ENCODE results near the gene RAD9A. TPM values are rescaled to one million over a fixed set of nuclear protein-coding genes. Genes with fewer than 3 reads are reported as not detected.

Gene RAD9A
- total and polyA plus RNA-seq, 2 of the 4 experiments (the other 2 are of a cell fraction), result 2.0 to 10.3 TPM

DNA sequence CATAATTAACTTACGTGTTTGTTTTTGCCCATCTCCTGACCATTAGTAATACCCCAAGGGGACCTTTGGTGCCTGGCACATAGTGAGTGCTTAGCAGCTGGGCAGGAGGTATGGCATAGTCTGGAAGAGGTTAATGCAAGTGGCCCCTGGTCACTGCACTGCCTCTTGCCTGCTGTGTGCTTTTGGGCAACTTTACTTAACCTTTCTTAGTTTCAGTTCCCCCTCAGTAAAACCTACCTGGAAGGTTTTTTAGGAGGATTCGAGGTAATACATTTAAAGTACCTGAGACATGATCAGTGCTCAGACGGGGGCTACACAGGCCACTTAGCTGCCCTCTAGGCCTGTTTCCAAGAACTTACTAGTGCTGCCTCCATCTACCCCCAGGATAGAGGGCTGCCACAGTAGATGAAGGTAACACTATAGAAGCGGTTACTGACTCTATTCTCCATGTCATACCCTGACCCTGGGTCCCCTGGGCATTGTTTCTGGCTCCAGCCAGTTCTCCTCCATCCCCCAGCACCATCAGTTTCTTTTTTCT is 41.8 kb upstream of the RAD9A start:
- dilution Hi-C loops (cut with HindIII; ENCODE audit: low sequenced_read_pairs, unreplicated experiment) (no loop called here), in situ Hi-C loops (cut with MboI; ENCODE audit: low sequenced_read_pairs) (no loop called here), intact Hi-C loops (cut with micrococcal nuclease) (no loop called here)
- ChIA-PET POLR2A (ENCODE audit: unreplicated experiment) (interaction anchor here (0.5 to 0.6 kb wide), 2 partner anchors 12 to 25 kb away, joined by 4 to 7 read pairs; no protein-coding TSS in a partner anchor), CTCF (interaction anchor here (0.6 to 10.1 kb wide), 3 partner anchors 9 to 29 kb away, joined by 3 to 128 read pairs (median 4); partner anchors contain the start of gene CLCF1)
- TF ChIP-seq, protein P1, sequence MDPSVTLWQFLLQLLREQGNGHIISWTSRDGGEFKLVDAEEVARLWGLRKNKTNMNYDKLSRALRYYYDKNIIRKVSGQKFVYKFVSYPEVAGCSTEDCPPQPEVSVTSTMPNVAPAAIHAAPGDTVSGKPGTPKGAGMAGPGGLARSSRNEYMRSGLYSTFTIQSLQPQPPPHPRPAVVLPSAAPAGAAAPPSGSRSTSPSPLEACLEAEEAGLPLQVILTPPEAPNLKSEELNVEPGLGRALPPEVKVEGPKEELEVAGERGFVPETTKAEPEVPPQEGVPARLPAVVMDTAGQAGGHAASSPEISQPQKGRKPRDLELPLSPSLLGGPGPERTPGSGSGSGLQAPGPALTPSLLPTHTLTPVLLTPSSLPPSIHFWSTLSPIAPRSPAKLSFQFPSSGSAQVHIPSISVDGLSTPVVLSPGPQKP (IDR thresholded peaks at IDR 0.05; ENCODE audit: borderline replicate concordance, low read depth, low read length), result no peak
- TF ChIP-seq CEBPB (IDR thresholded peaks at IDR 0.05; ENCODE audit: low read depth, low read length) (no peak), CHD1 (IDR thresholded peaks at IDR 0.05; ENCODE audit: low read depth, low read length) (no peak), FOS (IDR thresholded peaks at IDR 0.05; ENCODE audit: low read depth, low read length) (no peak), SMC3 (IDR thresholded peaks at IDR 0.05; ENCODE audit: low read depth, low read length) (no peak), BHLHE40 (IDR thresholded peaks at IDR 0.05; ENCODE audit: low read depth, low read length) (no peak), RCOR1 (IDR thresholded peaks at IDR 0.05; ENCODE audit: insufficient replicate concordance, low read length) (no peak), NFE2L2 (IDR thresholded peaks at IDR 0.05; ENCODE audit: low read depth, low read length) (no peak)
- TF ChIP-seq, protein P2, sequence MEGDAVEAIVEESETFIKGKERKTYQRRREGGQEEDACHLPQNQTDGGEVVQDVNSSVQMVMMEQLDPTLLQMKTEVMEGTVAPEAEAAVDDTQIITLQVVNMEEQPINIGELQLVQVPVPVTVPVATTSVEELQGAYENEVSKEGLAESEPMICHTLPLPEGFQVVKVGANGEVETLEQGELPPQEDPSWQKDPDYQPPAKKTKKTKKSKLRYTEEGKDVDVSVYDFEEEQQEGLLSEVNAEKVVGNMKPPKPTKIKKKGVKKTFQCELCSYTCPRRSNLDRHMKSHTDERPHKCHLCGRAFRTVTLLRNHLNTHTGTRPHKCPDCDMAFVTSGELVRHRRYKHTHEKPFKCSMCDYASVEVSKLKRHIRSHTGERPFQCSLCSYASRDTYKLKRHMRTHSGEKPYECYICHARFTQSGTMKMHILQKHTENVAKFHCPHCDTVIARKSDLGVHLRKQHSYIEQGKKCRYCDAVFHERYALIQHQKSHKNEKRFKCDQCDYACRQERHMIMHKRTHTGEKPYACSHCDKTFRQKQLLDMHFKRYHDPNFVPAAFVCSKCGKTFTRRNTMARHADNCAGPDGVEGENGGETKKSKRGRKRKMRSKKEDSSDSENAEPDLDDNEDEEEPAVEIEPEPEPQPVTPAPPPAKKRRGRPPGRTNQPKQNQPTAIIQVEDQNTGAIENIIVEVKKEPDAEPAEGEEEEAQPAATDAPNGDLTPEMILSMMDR (conservative IDR thresholded peaks at IDR 0.05; ENCODE audit: low read depth, low read length), result no peak
- no peak overlapping the region for H3K4ac ChIP-seq (ENCODE audit: low read depth, low read length)
- H2AK9ac ChIP-seq (replicated peaks; ENCODE audit: low read depth, low read length, poor library complexity), result no peak overlapping the region
- H3K27me3 ChIP-seq (ENCODE audit: control insufficient read depth, insufficient read depth, low read length), result no peaks in the 10 kb centered on the region
- no peak overlapping the region for H2BK15ac ChIP-seq (ENCODE audit: low read depth, low read length)
- no peak overlapping the region for H2BK5ac ChIP-seq (ENCODE audit: low read depth, low read length, poor library complexity, severe bottlenecking)
- no peak overlapping the region for H2BK20ac ChIP-seq (ENCODE audit: low read depth, low read length)
- H4K20me1 ChIP-seq (ENCODE audit: insufficient read depth, low read length), result peaks cover 6% of the 10 kb centered on the region
- no peak overlapping the region for H3K9ac ChIP-seq (ENCODE audit: low read depth, low read length)
- BruUV-seq (replicated peaks), result no TSS peak
- H4K91ac ChIP-seq (ENCODE audit: insufficient read depth, low read depth, low read length), result no peak overlapping the region
- H3K23ac ChIP-seq (ENCODE audit: low read depth, low read length), result no peak overlapping the region
- H4K8ac ChIP-seq (ENCODE audit: low read depth in 2 of 2, low read length in 2 of 2), result no peak overlapping the region
- H2BK120ac ChIP-seq (ENCODE audit: low read depth, low read length), result no peak overlapping the region
- no peak overlapping the region for H3K56ac ChIP-seq (ENCODE audit: extremely low read depth, insufficient read depth, low read length)
- H4K5ac ChIP-seq (ENCODE audit: low read depth, low read length), result no peak overlapping the region
- no peak overlapping the region for H3K27ac ChIP-seq (ENCODE audit: insufficient read depth, low read length)
- no peak overlapping the region for H3K14ac ChIP-seq (replicated peaks; ENCODE audit: low read depth, low read length)
- no peak overlapping the region for H2AFZ ChIP-seq (replicated peaks; ENCODE audit: low read length, poor library complexity)
- DNase-seq (no peak), ATAC-seq (ENCODE audit: low read depth) (no peak)
- H2AK5ac ChIP-seq (ENCODE audit: low read depth, low read length), result peak overlapping the region; percentile 17; the same call in 1 of the 2 replicates
- H3K4me1 ChIP-seq (ENCODE audit: control insufficient read depth, insufficient read depth, low read length), result peaks cover 17% of the 10 kb centered on the region
- H3K4me2 ChIP-seq (ENCODE audit: low read depth, low read length), result no peak overlapping the region
- H3K4me3 ChIP-seq (ENCODE audit: insufficient read depth, low read depth, low read length), result no peak overlapping the region
- peaks cover 7% of the 10 kb centered on the region for H3K9me1 ChIP-seq (ENCODE audit: insufficient read depth, low read length)
- peaks cover 3% of the 10 kb centered on the region; the same call in 1 of the 2 replicates for H3K36me3 ChIP-seq (ENCODE audit: control insufficient read depth, insufficient read depth, low read length)
- peaks cover 0 to 23% of the 10 kb centered on the region in 2 experiments; a peak in 2 of 4 replicates for H3K79me1 ChIP-seq (ENCODE audit: low read depth in 1 of 2, low read length in 2 of 2)
- no peak overlapping the region for H3K18ac ChIP-seq (ENCODE audit: low read depth, low read length)
- H3K9me3 ChIP-seq (ENCODE audit: control insufficient read depth, insufficient read depth, low read length), result no peaks in the 10 kb centered on the region
- no CpG with 5 or more reads among the region's 4 CpGs for WGBS, 2 experiments (ENCODE audit: extremely low coverage in 2 of 2, insufficient read length in 1 of 2)
